Measurements from ENCODE around the gene PLB1.

The PLB1 gene

DNA sequence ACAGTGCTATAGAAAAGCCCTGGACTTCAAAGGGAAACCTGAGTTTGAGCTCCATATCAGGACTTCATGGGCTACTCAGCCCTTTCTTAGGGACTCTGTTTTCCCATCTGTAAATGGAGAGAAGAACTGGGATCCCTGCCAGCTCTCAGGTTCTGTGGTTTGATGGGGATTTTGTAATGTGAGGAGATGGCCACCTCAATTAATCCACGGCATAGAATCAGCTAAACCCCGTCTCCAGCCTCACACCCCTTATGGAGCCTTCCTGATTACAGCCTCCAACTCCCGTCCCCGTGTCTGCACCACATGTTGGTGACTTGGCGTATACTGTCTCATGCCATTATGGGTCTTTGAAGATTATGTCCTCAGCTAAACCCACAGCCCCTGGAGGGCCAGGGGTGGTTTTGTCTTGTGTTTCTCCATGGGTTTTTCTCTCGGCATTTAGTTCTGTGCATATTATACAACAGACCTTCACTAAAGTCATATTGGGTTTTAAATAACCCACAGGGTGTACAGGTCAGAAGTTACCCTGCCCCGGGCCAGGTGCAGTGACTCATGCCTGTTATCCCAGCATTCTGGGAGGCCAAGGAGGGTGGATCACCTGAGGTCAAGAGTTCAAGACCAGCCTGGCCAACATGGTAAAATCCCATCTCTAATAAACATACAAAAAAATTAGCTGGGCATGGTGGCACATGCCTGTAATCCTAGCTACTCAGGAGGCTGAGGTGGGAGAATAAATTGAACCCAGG lies 192.0 kb downstream of the PLB1 start:
- no peak for DNase-seq (ENCODE audit: low read depth in 1 of 2, low spot score in 1 of 2)

- no peak for DNase-seq (ENCODE audit: low read depth in 1 of 2, low spot score in 1 of 2)
Measured at GRCh38 chr2:28688818-28689217, 193.0 kb downstream of the PLB1 start.

- no peak for DNase-seq (ENCODE audit: low read depth in 1 of 2, low spot score in 1 of 2)
Measured at GRCh38 chr2:28689771-28690170, 193.9 kb downstream of the PLB1 start.

DNA sequence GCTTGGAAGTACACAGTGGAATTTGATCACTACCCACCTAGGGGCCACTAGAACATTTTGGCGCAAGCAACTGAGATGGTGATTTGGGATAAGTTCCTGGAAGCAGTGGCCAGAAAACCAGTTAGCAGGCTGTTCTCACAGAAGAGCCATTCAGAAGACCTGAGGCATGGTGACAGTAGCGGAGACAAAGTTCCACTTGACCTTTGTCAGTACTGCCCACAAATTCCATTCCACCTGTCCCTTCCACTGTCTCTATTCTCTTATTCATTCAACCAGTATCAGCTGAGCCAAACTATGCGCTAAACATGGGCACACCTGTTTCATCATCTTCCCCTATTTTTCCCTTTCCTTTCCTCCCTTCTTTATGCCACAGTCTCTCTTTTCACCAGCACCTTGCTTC lies 196.6 kb downstream of the PLB1 start:
- no peak for DNase-seq (ENCODE audit: low read depth in 1 of 2, low spot score in 1 of 2)

- DNase-seq (ENCODE audit: low read depth in 1 of 2, low spot score in 1 of 2), result no peak
Measured at GRCh38 chr2:28693223-28693622, 197.4 kb downstream of the PLB1 start.
